Epithelial cell of esophagus (primary cell): ENCODE measurements around the gene CCDC197.

Experiments used
- DNase-seq: peaks from one replicate; pipeline ENCODE4 v3.0.0; 2010; ENCODE audit warnings: low read depth
- H3K4me3 ChIP-seq: 2 replicates; pipeline ENCODE4 v1.5.1; 2011; ENCODE audit warnings: mild to moderate bottlenecking, low read length, control low read depth
- CTCF ChIP-seq: IDR thresholded peaks from 2 replicates; pipeline ENCODE4 v1.5.1; 2011; ENCODE audit warnings: low read depth, mild to moderate bottlenecking, low read length, control low read depth, inconsistent platforms; ENCODE audit not compliant: insufficient read depth; ENCODE audit errors: missing control alignments

CCDC197 gene

DNA sequence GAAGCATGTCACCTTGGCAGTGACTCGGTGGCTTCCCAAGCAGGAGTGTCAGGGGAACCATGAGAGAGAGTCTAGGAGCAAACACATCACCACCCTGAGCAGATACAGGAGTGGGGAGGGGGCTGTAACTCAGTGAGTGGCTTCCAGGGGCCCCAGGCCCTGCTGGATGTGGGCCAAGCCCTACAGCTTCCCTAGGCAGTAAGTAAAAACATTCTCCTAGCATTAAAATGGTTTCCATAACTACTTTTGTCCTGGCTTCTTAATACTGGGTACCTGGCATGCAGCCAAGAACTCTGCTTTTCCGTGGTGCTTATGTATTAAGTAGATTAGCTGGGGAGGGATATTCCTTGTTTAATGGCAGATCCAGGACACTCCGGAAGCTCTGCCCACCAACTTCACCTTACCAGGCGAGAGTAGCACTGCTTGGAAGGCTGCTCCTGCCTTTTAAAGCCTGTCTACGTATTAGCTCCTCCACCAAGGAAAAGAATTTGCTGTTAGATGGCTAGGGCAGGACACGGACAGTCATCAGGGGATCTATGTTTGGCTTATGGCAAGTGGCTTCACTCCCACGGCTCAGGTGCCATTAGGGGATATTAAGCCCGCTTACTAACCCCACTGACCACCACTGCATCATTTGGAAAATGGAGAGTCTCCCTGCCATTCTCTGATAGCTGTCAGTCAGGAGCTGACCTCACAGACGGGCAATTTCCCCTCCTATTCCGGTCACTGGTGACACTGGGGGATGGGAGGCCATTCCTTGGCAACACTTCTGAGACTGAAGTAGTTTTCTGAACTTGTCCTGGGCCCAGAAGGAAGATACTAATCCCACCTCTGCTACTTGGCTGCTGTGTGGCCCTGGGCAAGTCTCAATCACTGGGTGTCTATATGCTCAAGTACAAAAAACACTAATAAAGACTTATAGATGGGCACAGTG is 51.9 kb downstream of the CCDC197 start:
- TF ChIP-seq CTCF = no peak
- H3K4me3 ChIP-seq = no peak overlapping the region
- DNase-seq = no peak

DNA sequence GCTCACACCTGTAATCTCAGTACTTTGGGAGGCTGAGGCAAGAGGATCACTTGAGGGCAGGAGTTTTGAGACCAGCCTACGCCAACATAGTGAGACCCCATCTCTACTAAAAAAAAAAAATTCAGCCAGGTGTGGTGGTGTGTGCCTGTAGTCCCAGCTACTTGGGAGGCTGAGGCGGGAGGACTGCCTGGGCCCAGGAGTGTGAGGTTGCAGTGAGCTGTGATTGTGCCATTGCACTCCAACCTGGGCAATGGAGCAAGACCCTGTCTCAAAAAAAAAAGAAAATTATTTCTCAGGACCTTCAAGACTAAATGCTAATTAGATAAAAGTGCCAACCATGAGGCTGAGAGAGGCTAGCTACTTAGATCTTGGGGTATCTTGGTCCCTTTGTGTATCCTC is 52.5 kb downstream of the CCDC197 start:
- TF ChIP-seq CTCF = no peak
- DNase-seq = no peak
- H3K4me3 ChIP-seq = no peak overlapping the region

DNA sequence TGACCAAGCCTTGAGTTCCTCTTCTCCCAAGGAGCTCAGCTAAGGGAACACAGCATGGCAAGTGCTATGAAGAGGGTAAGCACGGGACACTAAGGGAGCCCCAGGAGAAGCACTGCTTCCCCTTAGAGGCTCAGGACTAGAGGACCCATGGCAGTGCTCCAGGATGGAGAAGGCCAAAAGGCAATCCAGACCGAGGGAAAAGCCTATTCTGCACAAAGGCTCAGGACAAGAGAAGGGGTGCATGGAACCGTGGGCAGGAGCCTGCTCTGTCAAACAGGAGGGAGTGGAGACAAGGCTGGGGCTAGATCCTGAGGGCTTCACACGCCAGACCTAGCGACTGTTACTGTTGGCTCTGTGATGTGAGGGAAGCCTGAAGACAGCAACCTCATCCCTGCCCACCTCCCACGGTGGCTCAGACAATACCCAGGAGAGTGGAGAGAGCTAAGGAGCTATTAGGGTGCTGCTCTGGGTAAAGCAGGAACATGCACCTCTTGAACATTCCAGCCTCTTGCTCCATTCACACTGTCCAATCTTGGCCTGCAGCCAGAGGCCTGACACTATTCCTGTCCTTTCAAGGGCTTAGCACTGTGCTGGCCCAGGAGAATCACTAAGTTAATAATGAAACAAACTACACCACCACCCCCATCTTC is 53.3 kb downstream of the CCDC197 start:
- no peak for TF ChIP-seq CTCF
- no peak overlapping the region for H3K4me3 ChIP-seq
- no peak for DNase-seq

DNA sequence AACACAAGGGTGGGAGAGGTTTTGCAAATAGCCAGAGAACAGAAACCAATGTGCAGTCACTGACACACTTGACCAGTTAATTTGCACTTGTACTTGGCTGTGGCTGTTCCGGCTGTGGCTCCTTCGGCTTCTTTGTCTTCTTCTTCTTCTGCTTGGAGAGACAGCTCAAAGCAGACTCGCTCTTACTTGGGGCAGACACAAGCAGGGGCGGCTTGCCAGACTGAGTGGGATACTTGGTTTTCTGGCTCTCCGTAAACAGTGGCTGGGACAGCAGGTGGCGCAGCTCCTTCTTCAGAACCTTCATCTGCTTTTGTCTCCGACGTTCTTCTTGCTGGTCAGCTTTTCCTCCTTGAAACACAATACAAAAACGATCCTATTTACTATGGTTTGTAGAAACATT is 54.0 kb downstream of the CCDC197 start:
- peak; percentile 67 for TF ChIP-seq CTCF
- no peak overlapping the region for H3K4me3 ChIP-seq
- peak; percentile 60 for DNase-seq

DNA sequence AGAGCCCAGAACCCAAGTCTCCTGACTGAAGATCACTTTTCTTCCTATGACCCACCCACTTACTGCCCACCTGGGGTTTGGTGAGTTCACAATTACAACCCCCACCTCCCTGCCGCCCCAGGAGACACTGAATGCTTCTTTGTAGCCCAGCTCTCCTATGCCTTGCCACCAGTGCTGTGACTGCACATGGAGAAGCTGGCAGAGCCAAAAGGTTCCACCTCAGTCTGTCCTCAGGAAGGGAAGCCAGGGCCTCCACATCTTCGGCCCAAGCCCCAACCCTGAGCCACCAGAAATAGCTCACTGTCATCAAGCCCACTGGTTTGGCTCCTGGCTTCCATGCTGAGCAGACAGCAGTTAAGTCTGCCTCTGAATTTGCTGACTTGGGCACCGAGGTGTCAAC is 54.7 kb downstream of the CCDC197 start:
- H3K4me3 ChIP-seq = no peak overlapping the region
- no peak for TF ChIP-seq CTCF
- DNase-seq = no peak

DNA sequence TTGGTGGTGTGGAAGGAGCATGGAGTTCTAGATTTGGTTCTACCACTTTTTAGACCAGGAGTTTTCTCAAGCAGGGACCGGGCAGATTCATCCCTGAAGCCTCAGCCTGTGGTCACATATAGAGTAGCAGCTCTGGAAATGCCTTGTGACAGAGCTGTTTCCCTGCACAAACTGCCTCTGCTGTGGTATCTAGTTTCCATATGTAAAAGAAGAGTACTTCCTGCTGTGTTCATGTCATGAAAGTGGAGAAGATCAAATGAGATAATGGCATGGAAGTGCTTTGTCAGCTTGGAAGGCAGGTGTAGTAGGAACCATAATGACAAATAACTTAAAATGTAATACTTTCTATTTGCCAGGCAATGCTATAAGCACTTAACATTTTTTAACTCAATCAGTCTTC is 55.1 kb downstream of the CCDC197 start:
- TF ChIP-seq CTCF = no peak
- DNase-seq = no peak
- H3K4me3 ChIP-seq = no peak overlapping the region
